Neural cell (in vitro differentiated cells): ENCODE results near the gene LRRC8C. TPM values are rescaled to one million over a fixed set of nuclear protein-coding genes. Genes with fewer than 3 reads are reported as not detected.

Experiments used
- H2AFZ ChIP-seq: fragments of 200-600, 300-800 bp; sonication (generic), shearing (Covaris generic); 2 replicates; pipeline ENCODE4 v1.6.0; 2014; ENCODE audit warnings: low read depth, mild to moderate bottlenecking, antibody characterized with exemption, low read length, moderate library complexity
- H3F3A ChIP-seq: fragments of 200-600 bp; shearing (Covaris generic); 2 replicates; pipeline ENCODE4 v1.6.1; 2016; ENCODE audit warnings: mild to moderate bottlenecking, moderate library complexity, mixed read lengths, antibody characterized with exemption, low read length; ENCODE audit not compliant: insufficient read depth, poor library complexity, severe bottlenecking
- H3K27ac ChIP-seq: fragments of 200-600, 300-800 bp; sonication (generic), shearing (Covaris generic); 2 replicates; pipeline ENCODE4 v1.5.1; 2014; ENCODE audit warnings: mild to moderate bottlenecking, low read length, moderate library complexity
- H3K27me3 ChIP-seq: fragments of 300-800, 200-600 bp; sonication (generic), shearing (Covaris generic); 2 replicates; pipeline ENCODE4 v1.6.0; 2014; ENCODE audit warnings: mild to moderate bottlenecking, low read depth, low read length, moderate library complexity; ENCODE audit not compliant: insufficient read depth
- H3K36me3 ChIP-seq: fragments of 300-800, 200-600 bp; sonication (generic), shearing (Covaris generic); 2 replicates; pipeline ENCODE4 v1.5.1; 2014; ENCODE audit warnings: mild to moderate bottlenecking, antibody characterized with exemption, low read length, moderate library complexity; ENCODE audit not compliant: insufficient read depth
- H3K4me2 ChIP-seq: fragments of 300-800, 200-600 bp; sonication (generic), shearing (Covaris generic); 2 replicates; pipeline ENCODE4 v1.6.0; 2014; ENCODE audit warnings: mild to moderate bottlenecking, low read length
- H3K4me3 ChIP-seq: fragments of 300-800, 200-600 bp; sonication (generic), shearing (Covaris generic); 2 replicates; pipeline ENCODE4 v1.5.1; 2014; ENCODE audit warnings: mild to moderate bottlenecking, low read length, moderate library complexity
- H3K79me2 ChIP-seq: fragments of 200-600 bp; shearing (Covaris generic); replicated peaks from 2 replicates; pipeline ENCODE4 v1.6.0; 2014; ENCODE audit warnings: mild to moderate bottlenecking, low read length, moderate library complexity; ENCODE audit not compliant: insufficient read depth
- H3K9ac ChIP-seq: fragments of 300-800, 200-600 bp; sonication (generic), shearing (Covaris generic); 2 replicates; pipeline ENCODE4 v1.6.1; 2016; ENCODE audit warnings: mild to moderate bottlenecking, low read length, mixed read lengths
- H3K9me2 ChIP-seq: fragments of 200-600 bp; shearing (Covaris generic); 2 replicates; pipeline ENCODE4 v1.6.1; 2016; ENCODE audit warnings: mild to moderate bottlenecking, low read length, mixed read lengths; ENCODE audit not compliant: insufficient read depth
- H3K9me3 ChIP-seq: fragments of 200-600, 300-800 bp; sonication (generic), shearing (Covaris generic); 2 replicates; pipeline ENCODE4 v1.6.1; 2016; ENCODE audit warnings: mild to moderate bottlenecking, mixed run types, low read length, moderate library complexity, mixed read lengths
- H4K20me1 ChIP-seq: fragments of 200-600 bp; shearing (Covaris generic); 2 replicates; pipeline ENCODE4 v1.6.1; 2016; ENCODE audit warnings: mild to moderate bottlenecking, mixed run types; ENCODE audit not compliant: insufficient read depth
- EP300 ChIP-seq: fragments of 450-650 bp; conservative IDR thresholded peaks from 2 replicates; pipeline ENCODE4 v1.6.1; 2014; ENCODE audit warnings: antibody characterized with exemption, mild to moderate bottlenecking, moderate library complexity; ENCODE audit not compliant: poor library complexity, severe bottlenecking
- EZH2 ChIP-seq: fragments of 200-600, 300-800 bp; shearing (Covaris generic), sonication (generic); IDR thresholded peaks from 2 replicates; pipeline ENCODE4 v1.6.1; 2014; ENCODE audit warnings: antibody characterized with exemption, low read length, borderline replicate concordance, mild to moderate bottlenecking; ENCODE audit not compliant: insufficient read depth, poor library complexity, severe bottlenecking
- MXI1 ChIP-seq: fragments of 450-650 bp; conservative IDR thresholded peaks from 2 replicates; pipeline ENCODE4 v1.6.1; 2014; ENCODE audit warnings: antibody characterized with exemption, mild to moderate bottlenecking; ENCODE audit not compliant: poor library complexity, severe bottlenecking
- POLR2AphosphoS5 ChIP-seq: IDR thresholded peaks from 2 replicates; pipeline ENCODE4 v1.6.1; 2012
- RAD21 ChIP-seq: fragments of 450-650 bp; conservative IDR thresholded peaks from 2 replicates; pipeline ENCODE4 v1.6.1; 2014; ENCODE audit warnings: antibody characterized with exemption, mild to moderate bottlenecking, moderate library complexity
- REST ChIP-seq: IDR thresholded peaks from 2 replicates; pipeline ENCODE4 v1.6.1; 2012; ENCODE audit warnings: borderline replicate concordance
- SMC3 ChIP-seq: fragments of 450-650 bp; conservative IDR thresholded peaks from 2 replicates; pipeline ENCODE4 v1.6.1; 2014; ENCODE audit warnings: antibody characterized with exemption, mild to moderate bottlenecking, moderate library complexity; ENCODE audit not compliant: poor library complexity
- TAF1 ChIP-seq: IDR thresholded peaks from 2 replicates; pipeline ENCODE4 v1.6.1; 2012; ENCODE audit warnings: low read depth
- polyA plus RNA-seq: library from polyadenylated mRNA; depleted of rRNA; stranded (reverse); fragments of >200 nt; gene quantifications from 2 replicates; pipeline ENCODE4 v1.2.3, GENCODE V29; 2014
- TF ChIP-seq, protein P1 (sequence below): fragments of 450-650 bp; IDR thresholded peaks from 2 replicates; pipeline ENCODE4 v1.5.1; 2014; ENCODE audit warnings: antibody characterized with exemption, mild to moderate bottlenecking, moderate library complexity; ENCODE audit not compliant: poor library complexity, severe bottlenecking

Gene LRRC8C
- polyA plus RNA-seq, 1 donor from 2014 or later, result 0.78 TPM

- Histone ChIP-seq H3F3A (no peaks in the 10 kb centered on the region), H4K20me1 (no peaks in the 10 kb centered on the region), H3K9me3 (no peaks in the 10 kb centered on the region), H3K27me3 (no peaks in the 10 kb centered on the region), H3K4me3 (no peak overlapping the region), H3K9ac (no peak overlapping the region), H3K79me2 (no peaks in the 10 kb centered on the region), H3K9me2 (no peaks in the 10 kb centered on the region), H2AFZ (no peak overlapping the region), H3K36me3 (no peaks in the 10 kb centered on the region), H3K4me2 (no peak overlapping the region), H3K27ac (no peak overlapping the region)
- TF ChIP-seq EP300, result no peak
- no peak for TF ChIP-seq MXI1
- TF ChIP-seq SMC3, result no peak
- no peak for TF ChIP-seq RAD21
- no peak for TF ChIP-seq EZH2
- no peak for TF ChIP-seq TAF1
- TF ChIP-seq REST, result no peak
- TF ChIP-seq, protein P1, sequence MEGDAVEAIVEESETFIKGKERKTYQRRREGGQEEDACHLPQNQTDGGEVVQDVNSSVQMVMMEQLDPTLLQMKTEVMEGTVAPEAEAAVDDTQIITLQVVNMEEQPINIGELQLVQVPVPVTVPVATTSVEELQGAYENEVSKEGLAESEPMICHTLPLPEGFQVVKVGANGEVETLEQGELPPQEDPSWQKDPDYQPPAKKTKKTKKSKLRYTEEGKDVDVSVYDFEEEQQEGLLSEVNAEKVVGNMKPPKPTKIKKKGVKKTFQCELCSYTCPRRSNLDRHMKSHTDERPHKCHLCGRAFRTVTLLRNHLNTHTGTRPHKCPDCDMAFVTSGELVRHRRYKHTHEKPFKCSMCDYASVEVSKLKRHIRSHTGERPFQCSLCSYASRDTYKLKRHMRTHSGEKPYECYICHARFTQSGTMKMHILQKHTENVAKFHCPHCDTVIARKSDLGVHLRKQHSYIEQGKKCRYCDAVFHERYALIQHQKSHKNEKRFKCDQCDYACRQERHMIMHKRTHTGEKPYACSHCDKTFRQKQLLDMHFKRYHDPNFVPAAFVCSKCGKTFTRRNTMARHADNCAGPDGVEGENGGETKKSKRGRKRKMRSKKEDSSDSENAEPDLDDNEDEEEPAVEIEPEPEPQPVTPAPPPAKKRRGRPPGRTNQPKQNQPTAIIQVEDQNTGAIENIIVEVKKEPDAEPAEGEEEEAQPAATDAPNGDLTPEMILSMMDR, result no peak
- TF ChIP-seq POLR2AphosphoS5, result no peak
Observed at GRCh38 chr1:89604414-89604735, 28.5 kb upstream of the LRRC8C start.

DNA sequence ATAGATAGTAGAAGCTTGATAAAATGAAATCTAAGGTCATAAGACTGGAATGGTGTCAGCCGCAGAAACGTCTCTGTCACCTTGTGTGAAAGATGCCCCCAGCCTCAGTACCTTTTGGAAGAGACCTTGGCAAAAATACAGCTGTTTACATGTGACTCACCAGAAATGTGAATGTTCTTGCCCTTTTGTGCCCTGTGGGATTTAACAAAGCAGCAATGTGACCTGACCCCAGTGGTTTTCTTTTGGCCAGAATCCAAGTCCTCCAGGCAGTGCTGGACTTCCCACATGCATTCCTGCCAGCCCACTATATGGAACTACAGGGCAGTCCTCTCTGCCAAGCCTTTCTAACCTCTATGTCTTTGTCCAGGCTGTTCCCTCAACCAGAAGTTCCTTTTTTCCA is 27.2 kb upstream of the LRRC8C start:
- TF ChIP-seq EP300 (no peak), MXI1 (no peak), POLR2AphosphoS5 (no peak), SMC3 (no peak), RAD21 (no peak), TAF1 (no peak), REST (no peak), EZH2 (no peak)
- TF ChIP-seq, protein P1, result no peak
- Histone ChIP-seq H3F3A (no peaks in the 10 kb centered on the region), H4K20me1 (no peaks in the 10 kb centered on the region), H3K4me2 (no peak overlapping the region), H3K9ac (no peak overlapping the region), H3K9me2 (no peaks in the 10 kb centered on the region), H2AFZ (no peak overlapping the region), H3K9me3 (no peaks in the 10 kb centered on the region), H3K27me3 (no peaks in the 10 kb centered on the region), H3K4me3 (no peak overlapping the region), H3K79me2 (no peaks in the 10 kb centered on the region), H3K36me3 (no peaks in the 10 kb centered on the region), H3K27ac (no peak overlapping the region)
